Astrocyte (in vitro differentiated cells and primary cell): ENCODE measurements around the gene HMCN2.

Experiments used
- EZH2 ChIP-seq: IDR thresholded peaks from 2 replicates; pipeline ENCODE4 v1.6.1; 2012; ENCODE audit warnings: mild to moderate bottlenecking, low read length, inconsistent platforms; ENCODE audit not compliant: insufficient read depth
- TF ChIP-seq, protein P1 (sequence below): IDR thresholded peaks from 2 replicates; pipeline ENCODE4 v1.5.1; 2011; ENCODE audit warnings: low read depth, mild to moderate bottlenecking, inconsistent platforms, low read length, moderate library complexity; ENCODE audit not compliant: insufficient read depth

DNA sequence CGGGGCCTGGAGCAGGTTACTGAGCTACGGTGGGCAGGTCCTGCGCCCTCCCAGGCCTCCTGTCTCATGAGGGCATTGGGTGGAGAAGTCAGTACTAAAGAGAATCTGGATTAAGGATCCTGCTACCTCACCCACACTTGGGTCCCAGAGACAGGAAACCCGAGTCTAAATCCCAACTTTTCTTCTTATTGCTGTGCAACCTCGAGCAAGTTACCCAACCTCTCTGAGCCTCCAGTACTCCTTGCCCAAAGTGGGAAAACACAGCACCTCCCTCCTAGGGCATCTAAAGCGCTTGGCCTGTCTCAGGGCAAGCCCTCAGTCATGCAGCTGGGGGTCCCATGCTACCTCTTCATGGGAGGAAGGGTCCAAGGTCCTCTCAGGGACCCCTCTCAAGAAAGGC, 207.4 kb downstream of the HMCN2 start:
- no peak for TF ChIP-seq EZH2
- TF ChIP-seq, protein P1, sequence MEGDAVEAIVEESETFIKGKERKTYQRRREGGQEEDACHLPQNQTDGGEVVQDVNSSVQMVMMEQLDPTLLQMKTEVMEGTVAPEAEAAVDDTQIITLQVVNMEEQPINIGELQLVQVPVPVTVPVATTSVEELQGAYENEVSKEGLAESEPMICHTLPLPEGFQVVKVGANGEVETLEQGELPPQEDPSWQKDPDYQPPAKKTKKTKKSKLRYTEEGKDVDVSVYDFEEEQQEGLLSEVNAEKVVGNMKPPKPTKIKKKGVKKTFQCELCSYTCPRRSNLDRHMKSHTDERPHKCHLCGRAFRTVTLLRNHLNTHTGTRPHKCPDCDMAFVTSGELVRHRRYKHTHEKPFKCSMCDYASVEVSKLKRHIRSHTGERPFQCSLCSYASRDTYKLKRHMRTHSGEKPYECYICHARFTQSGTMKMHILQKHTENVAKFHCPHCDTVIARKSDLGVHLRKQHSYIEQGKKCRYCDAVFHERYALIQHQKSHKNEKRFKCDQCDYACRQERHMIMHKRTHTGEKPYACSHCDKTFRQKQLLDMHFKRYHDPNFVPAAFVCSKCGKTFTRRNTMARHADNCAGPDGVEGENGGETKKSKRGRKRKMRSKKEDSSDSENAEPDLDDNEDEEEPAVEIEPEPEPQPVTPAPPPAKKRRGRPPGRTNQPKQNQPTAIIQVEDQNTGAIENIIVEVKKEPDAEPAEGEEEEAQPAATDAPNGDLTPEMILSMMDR: no peak
